Natural killer cell (primary cell): ENCODE data around the gene PITRM1. TPM values are rescaled to one million over a fixed set of nuclear protein-coding genes. Genes with fewer than 3 reads are reported as not detected.

Experiments
- ATAC-seq, 3 donors: fragments of 150-1000 bp in 2 of 3; fragments of 200-7000 bp in 1 of 3; cut with Tn5 transposase; 1 replicate in 1 of 3; 2 replicates in 2 of 3; pipeline ENCODE4 v1.10.0; 2021; ENCODE audit warnings: mild to moderate bottlenecking in 2 of 3, moderate library complexity in 2 of 3
- DNase-seq, 2 donors: peaks; one replicate each; pipeline versions ENCODE4 v3.0.0 to v3.0.0-alpha.2; 2013 to 2021; ENCODE audit warnings: mixed read lengths in 1 of 2
- H3K27ac ChIP-seq: one replicate; pipeline ENCODE4 v1.5.1; 2013; ENCODE audit warnings: mild to moderate bottlenecking, low read length
- H3K27me3 ChIP-seq: one replicate; pipeline ENCODE4 v1.6.1; 2013; ENCODE audit warnings: low read length; ENCODE audit not compliant: control insufficient read depth, insufficient read depth
- H3K36me3 ChIP-seq: one replicate; pipeline ENCODE4 v1.6.1; 2013; ENCODE audit warnings: low read length; ENCODE audit not compliant: control insufficient read depth, insufficient read depth
- H3K4me1 ChIP-seq: one replicate; pipeline ENCODE4 v1.6.1; 2013; ENCODE audit warnings: low read length; ENCODE audit not compliant: control insufficient read depth, insufficient read depth
- H3K4me3 ChIP-seq: one replicate; pipeline ENCODE4 v1.5.1; 2013; ENCODE audit warnings: low read length
- H3K9me3 ChIP-seq: one replicate; pipeline ENCODE4 v1.6.1; 2013; ENCODE audit warnings: low read length; ENCODE audit not compliant: control insufficient read depth, insufficient read depth
- H3K27ac Mint-ChIP-seq, 2 donors: one replicate each; pipeline ENCODE4 v1.8.0; 2022; ENCODE audit warnings: mild to moderate bottlenecking in 2 of 2, mixed read lengths in 2 of 2, moderate library complexity in 1 of 2
- H3K27me3 Mint-ChIP-seq, 2 donors: one replicate each; pipeline ENCODE4 v1.8.0; 2022; ENCODE audit warnings: low read depth in 2 of 2, mixed read lengths in 2 of 2
- H3K36me3 Mint-ChIP-seq: one replicate; pipeline ENCODE4 v1.8.0; 2022; ENCODE audit warnings: mixed read lengths
- H3K4me1 Mint-ChIP-seq, 2 donors: one replicate each; pipeline ENCODE4 v1.8.0; 2022; ENCODE audit warnings: mixed read lengths in 2 of 2
- H3K4me3 Mint-ChIP-seq: one replicate; pipeline ENCODE4 v1.8.0; 2022; ENCODE audit warnings: mild to moderate bottlenecking, moderate library complexity, mixed read lengths
- H3K9me3 Mint-ChIP-seq, 2 donors: one replicate each; pipeline ENCODE4 v1.8.0; 2022; ENCODE audit warnings: mixed read lengths in 2 of 2
- CTCF ChIP-seq: fragments of 200-600 bp; IDR thresholded peaks from one replicate; pipeline ENCODE4 v1.8.0; 2022; ENCODE audit warnings: antibody characterized with exemption
- WGBS: methylation state at CpG from one replicate; pipeline ENCODE4 v1.1.7; 2013; ENCODE audit warnings: missing lambda C conversion rate; ENCODE audit not compliant: insufficient coverage; 5-methylcytosine and 5-hydroxymethylcytosine counted together
- intact Hi-C: fragments of 100-400 bp; cut with micrococcal nuclease; formaldehyde crosslinking; loops from one replicate; pipeline ENCODE4 v1.14.2; 2022
- total RNA-seq, 4 donors: library from RNA; stranded (reverse); fragments of 120-200 nt in 1 of 4; gene quantifications; one replicate each; pipeline versions ENCODE4 v1.2.3 to v1.2.4, GENCODE V29; 2013 to 2022

PITRM1 gene
- total RNA-seq, 3 donors from 2014 or later (not counting 1 experiment from before 2014, with no cell fraction given), result 67.1 to 89.0 (median 70.6) TPM

- 94% methylated on average over 41 of the region's 41 CpGs for WGBS
- no peaks in the 10 kb centered on the region for H3K4me1 ChIP-seq
- no peaks in the 10 kb centered on the region for H3K27me3 ChIP-seq
- Mint-ChIP-seq H3K36me3 (peaks cover 16% of the 10 kb centered on the region), H3K4me3 (no peak overlapping the region), H3K9me3 (no peaks in the 10 kb centered on the region), H3K4me1 (peaks cover 0 to 4% of the 10 kb centered on the region in 2 donors), H3K27me3 (no peaks in the 10 kb centered on the region), H3K27ac (no peak overlapping the region)
- peaks cover 93% of the 10 kb centered on the region for H3K36me3 ChIP-seq
- no peak overlapping the region for H3K4me3 ChIP-seq
- no peak overlapping the region for H3K27ac ChIP-seq
- ATAC-seq, result no peak
- no peak for DNase-seq
- TF ChIP-seq CTCF, result no peak
- intact Hi-C loops, result no loop called here
- H3K9me3 ChIP-seq, result no peaks in the 10 kb centered on the region
Measured at GRCh38 chr10:3137958-3138726, 34.4 kb downstream of the PITRM1 start.

- no peaks in the 10 kb centered on the region for H3K27me3 ChIP-seq
- H3K27me3 Mint-ChIP-seq, result no peaks in the 10 kb centered on the region
- peaks cover 16% of the 10 kb centered on the region for H3K36me3 Mint-ChIP-seq
- no peak overlapping the region for H3K27ac Mint-ChIP-seq
- WGBS, result 90% methylated on average over 21 of the region's 21 CpGs
- H3K4me1 ChIP-seq, result no peaks in the 10 kb centered on the region
- no peaks in the 10 kb centered on the region for H3K9me3 ChIP-seq
- DNase-seq, result no peak
- H3K9me3 Mint-ChIP-seq, result no peaks in the 10 kb centered on the region
- TF ChIP-seq CTCF, result no peak
- H3K36me3 ChIP-seq, result peaks cover 88% of the 10 kb centered on the region
- no peaks in the 10 kb centered on the region for H3K4me1 Mint-ChIP-seq
- no peak overlapping the region for H3K4me3 Mint-ChIP-seq
- H3K27ac ChIP-seq, result no peak overlapping the region
- intact Hi-C loops, result no loop called here
- no peak overlapping the region for H3K4me3 ChIP-seq
- no peak for ATAC-seq
Measured at GRCh38 chr10:3136763-3137611, 35.6 kb downstream of the PITRM1 start.

- Histone ChIP-seq H3K9me3 (no peaks in the 10 kb centered on the region), H3K4me3 (no peak overlapping the region), H3K4me1 (no peaks in the 10 kb centered on the region), H3K27ac (no peak overlapping the region), H3K27me3 (no peaks in the 10 kb centered on the region), H3K36me3 (peaks cover 85% of the 10 kb centered on the region)
- Mint-ChIP-seq H3K27ac (no peak overlapping the region), H3K4me1 (no peaks in the 10 kb centered on the region), H3K36me3 (peaks cover 16% of the 10 kb centered on the region), H3K4me3 (no peak overlapping the region), H3K27me3 (no peaks in the 10 kb centered on the region), H3K9me3 (no peaks in the 10 kb centered on the region)
- no peak for TF ChIP-seq CTCF
- WGBS, result 96% methylated on average over 13 of the region's 14 CpGs
- ATAC-seq (no peak), DNase-seq (no peak)
- intact Hi-C loops, result no loop called here
Measured at GRCh38 chr10:3136336-3136735, 36.2 kb downstream of the PITRM1 start.
